SH-SY5Y (cell line): ENCODE results near the gene MARVELD3.

ENCODE experiments used
- GATA2 ChIP-seq: IDR thresholded peaks from 2 replicates; pipeline ENCODE4 v1.6.1; 2011; ENCODE audit warnings: mild to moderate bottlenecking, low read depth, low read length
- GATA3 ChIP-seq: IDR thresholded peaks from 2 replicates; pipeline ENCODE4 v1.6.1; 2011; ENCODE audit warnings: low read depth, mild to moderate bottlenecking, low read length, moderate library complexity

Gene MARVELD3, protein sequence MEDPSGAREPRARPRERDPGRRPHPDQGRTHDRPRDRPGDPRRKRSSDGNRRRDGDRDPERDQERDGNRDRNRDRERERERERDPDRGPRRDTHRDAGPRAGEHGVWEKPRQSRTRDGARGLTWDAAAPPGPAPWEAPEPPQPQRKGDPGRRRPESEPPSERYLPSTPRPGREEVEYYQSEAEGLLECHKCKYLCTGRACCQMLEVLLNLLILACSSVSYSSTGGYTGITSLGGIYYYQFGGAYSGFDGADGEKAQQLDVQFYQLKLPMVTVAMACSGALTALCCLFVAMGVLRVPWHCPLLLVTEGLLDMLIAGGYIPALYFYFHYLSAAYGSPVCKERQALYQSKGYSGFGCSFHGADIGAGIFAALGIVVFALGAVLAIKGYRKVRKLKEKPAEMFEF

DNA sequence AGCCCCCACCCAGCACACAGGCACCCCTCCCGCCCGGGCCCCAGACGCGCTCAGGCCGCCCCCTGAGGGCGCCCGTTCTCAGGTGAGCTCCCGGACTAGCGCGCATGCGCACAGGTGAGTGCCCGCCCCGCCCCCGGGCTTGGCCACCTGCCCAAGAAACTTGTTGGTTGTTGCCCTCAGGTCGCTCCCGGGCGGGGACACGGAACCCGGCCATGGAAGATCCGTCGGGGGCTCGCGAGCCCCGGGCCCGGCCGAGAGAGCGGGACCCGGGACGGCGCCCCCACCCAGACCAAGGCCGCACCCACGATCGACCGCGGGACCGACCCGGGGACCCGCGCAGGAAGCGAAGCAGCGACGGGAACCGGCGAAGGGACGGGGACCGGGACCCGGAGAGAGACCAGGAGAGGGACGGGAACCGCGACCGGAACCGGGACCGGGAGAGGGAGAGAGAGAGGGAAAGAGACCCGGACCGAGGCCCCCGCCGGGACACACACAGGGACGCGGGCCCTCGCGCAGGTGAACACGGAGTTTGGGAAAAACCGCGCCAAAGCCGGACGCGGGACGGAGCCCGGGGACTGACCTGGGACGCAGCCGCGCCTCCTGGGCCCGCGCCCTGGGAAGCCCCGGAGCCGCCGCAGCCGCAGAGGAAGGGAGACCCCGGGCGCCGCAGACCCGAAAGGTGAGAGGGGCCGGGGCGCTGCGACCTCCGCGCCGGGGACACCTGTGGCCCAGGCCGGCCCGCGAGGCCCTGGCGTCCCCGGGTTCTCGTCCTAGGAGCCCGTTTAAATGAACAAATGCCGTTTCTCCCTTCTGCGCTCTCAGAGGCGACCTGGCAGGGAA is at the start of gene MARVELD3:
Gene MARVELD3, plus strand, starts transcription at position 167 of the 840 bp plus-strand sequence. Its CDS starts 46 bp downstream, at position 213.
- no peak for TF ChIP-seq GATA3
- TF ChIP-seq GATA2: no peak

DNA sequence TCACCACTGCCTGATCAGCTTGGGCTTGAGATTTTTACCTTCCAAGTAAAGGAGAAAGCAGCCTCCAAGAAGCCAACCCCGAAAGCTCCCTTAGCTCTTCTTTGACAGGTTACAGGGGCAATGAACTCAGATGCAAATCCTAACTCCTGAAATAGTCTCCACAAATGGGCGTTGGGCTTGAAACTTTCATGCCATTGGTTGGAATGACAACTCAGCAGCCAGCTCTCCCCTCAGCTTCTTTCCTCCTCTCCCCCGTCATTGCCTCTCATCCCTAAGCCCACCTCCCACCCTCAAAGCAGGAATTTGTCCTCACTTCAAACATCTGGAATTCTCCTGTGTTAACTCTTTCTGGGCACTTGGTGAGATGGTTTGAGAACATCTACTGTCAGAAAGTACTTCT is 49.0 kb upstream of the MARVELD3 start, which contains the start of gene TAT:
Gene TAT, minus strand, starts transcription at position 122 of the 400 bp plus-strand sequence. CDS start 677 bp downstream, outside the sequence.
- TF ChIP-seq GATA2 (no peak), GATA3 (no peak)

DNA sequence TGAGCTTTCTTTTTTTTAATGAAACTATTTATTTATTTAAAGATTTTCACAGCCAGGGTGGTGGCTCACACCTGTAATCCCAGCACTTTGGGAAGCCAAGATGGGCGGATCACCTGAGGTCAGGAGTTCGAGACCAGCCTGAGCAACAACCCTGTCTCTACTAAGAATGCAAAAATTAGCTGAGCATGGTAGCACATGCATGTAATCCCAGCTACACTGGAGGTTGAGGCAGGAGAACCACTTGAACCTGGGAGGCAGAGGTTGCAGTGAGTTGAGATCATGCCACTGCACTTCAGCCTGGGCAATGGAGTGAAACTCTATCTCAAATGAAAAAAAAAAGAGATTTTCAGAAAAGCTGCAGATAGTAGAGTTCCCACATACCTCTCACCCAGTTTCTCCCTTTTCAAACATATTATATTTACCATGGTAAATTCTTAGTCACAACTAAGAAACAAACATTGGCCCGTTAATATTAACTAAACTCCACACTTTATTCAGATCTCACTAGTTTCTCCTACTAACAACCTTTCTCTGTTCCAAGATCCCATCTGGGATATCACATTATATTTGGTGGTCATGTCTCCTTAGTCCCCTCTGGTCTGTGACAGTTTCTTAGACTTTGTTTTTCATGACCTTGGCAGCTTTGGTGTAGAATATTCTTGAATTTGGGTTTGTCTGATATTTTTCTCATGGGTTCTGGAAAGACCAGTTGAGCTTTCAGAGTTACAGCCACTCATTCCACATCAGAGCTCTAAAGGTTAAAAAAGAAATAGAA is 41.3 kb upstream of the MARVELD3 start:
- TF ChIP-seq GATA3 (no peak), GATA2 (no peak)

DNA sequence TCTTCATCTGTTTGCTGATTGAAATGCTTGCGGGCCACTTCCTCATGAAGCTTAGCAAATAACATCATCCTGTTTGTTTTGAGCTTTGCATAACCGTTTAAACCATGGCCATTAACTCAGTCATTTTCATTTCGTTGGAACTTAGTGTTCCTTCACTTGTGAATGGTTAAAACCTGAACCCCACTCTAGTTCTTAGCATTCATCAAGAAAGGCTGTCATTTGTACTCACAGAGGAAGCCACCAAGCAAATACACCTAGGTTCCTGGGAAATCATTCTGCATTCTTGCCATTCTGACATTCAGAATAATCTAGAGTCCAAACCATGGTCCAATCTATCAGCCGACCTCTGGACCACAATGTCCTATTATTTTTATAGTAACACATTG is 40.7 kb upstream of the MARVELD3 start:
- TF ChIP-seq GATA3: no peak
- no peak for TF ChIP-seq GATA2

DNA sequence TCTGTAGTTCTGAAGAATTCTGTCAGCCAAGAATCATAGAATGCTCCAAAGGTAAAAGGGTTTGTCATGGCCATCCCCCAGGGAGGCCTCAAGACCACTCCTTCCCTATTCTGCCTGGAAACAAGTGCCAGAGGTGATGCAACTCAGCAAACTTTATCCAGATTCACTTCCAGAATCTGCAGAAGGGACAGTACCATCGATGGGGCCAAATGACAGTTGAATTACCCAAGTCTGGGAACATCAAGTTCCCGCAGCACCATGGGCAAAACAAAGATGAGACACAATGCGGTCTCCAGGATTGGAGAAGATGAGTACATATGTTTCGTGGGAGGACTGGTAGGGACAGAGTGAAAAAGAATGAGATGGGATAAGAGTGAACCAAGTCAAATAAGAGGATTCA is 35.4 kb upstream of the MARVELD3 start:
- no peak for TF ChIP-seq GATA2
- TF ChIP-seq GATA3: no peak

DNA sequence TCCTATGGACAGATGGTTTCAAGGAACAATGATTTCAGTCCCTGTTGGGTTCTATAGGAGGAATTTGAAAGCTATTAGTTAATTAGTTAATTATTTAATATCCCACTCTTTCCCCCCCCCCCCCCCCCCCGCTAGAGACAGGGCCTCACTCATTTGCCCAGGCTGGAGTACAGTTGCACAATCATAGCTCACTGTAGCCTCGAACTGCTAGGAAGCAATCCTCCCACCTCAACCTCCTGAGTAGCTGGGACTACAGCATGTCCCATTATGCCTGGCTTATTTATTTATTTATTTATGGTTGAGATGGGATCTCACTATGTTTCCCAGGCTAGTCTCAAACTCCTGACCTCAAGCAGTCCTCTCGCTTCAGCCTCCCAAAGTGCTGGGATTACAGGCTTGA is 34.1 kb upstream of the MARVELD3 start:
- TF ChIP-seq GATA2: no peak
- no peak for TF ChIP-seq GATA3

DNA sequence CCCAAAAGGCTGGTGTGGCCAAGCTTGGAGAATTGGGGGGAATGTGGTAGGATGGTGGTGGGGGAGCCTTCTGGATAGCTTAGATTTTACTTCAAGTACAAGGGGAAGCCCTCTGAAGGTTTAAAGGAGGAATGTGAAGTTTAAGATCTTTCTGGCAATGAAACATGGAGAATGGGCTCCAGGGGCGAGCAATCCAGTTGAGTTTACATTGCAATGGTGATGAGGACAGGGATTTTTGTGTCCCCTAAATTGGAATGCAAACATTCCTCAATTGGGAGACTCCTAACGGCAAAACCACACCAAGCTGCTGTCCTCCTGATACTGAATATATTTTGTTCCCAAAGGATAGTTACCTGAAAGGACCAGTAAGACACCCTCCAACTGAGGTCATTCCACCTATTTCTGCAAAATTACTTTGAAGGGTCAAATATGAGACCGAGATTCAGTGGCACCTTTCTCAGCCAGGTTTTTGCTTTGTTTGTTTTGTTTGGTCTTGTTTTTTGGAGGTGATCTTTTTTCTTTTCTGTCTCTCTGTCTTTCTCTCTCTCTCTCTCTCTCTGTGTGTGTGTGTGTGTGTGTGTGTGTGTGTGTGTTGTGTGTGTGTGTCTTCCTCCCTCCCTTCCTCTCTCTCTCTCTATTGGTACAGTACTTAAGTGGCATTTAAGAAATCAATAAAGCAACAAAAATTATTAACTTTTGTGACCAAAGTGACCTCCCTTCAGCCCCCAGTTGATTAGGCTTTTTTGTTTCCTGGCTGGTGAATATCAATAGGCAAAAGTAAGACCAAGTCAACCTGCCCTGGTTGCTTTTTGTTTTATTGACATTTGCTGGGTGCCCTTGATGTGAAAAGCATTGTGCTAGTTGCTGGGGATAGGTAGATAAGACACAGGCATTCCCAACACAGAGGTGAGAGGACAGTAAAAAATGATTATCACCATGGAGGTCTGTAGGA is 32.7 kb upstream of the MARVELD3 start:
- TF ChIP-seq GATA3 (no peak), GATA2 (no peak)

DNA sequence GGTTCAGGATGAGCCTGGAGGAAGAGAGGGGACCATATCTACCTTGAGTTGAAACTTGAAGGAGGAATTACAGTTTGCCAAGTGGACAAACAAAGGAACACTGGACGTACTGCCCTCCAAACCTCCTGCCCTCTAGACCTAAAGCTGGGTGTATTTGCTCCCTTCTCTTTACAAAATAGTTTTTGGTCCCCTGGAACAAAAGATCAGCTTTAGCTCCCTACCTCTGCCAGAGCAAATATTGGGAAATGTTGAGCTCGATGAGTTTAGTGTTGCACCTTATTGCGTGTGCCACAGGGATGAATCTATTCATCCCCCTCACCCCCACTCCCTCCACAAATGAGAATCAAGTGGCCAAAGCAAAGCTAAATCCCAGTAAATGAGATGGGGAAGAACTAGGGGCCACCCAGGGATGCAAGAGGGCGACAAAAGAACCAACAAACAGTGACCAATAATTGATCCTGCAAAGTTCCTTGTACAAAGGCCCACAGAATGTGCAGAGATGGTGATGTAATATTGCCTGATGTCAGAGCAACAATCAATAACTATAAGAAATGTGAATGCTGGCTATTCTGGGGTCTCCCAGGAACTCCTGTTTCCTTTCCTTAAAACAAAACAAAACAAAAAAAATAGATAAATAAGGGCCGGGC is 31.9 kb upstream of the MARVELD3 start:
- TF ChIP-seq GATA3 (no peak), GATA2 (no peak)

DNA sequence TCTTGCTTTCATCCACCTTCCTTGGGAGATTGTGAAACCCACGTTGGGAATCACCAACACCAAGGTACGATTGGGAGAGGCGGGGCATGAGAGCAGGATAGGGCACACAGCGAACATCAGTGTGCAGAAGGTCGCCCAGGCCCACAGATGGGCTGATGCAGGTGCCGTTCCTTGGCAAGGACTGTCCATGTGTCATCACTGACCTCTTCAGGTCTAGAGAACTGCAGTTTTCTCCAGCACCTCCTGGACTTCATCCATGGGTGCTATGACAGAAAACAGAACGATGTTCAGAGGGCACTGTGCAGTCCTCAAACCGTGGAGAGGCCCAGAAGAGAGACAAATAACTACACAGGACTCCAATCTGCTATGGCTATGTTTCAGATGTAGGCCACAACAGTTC is 25.2 kb upstream of the MARVELD3 start:
- TF ChIP-seq GATA2 (no peak), GATA3 (no peak)

DNA sequence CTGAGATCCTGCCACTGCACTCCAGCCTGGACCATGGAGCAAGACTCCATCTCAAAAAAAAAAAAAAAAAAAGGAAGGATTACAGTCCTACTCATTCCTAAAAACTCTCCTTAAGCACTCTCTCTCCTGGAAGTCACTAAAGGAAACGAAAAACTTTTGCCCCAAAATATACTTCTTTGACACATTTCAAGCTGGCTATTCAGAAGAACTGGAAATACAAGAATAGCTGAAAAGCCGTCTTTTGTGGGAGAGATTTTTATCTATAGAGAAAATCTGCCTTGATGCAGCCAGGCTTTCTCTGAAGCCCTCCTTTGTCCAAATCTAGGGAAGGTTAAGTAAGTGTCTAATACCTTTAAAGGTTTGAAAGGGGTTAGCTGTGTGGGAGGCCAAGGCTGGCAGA is 16.9 kb upstream of the MARVELD3 start:
- TF ChIP-seq GATA2: no peak; the same call in 1 of the 2 replicates
- no peak for TF ChIP-seq GATA3

DNA sequence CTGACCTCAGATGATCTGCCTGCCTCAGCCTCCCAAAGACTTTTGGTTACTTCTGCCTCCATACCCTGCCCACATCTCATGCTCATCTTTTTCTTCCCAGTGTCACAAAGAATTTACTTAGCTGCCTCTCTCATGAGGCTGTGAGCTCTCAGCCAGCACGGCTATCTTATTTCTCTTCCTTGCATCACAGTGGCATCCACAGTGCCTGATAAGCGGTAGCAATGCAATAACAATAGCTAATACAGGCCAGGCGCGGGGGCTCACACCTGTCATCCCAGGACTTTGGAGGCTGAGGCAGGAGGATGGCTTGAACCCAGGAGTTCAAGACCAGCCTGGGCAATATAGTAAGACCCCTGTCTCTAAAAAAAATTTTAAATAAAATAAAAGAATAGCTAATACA is 15.5 kb upstream of the MARVELD3 start:
- no peak for TF ChIP-seq GATA3
- no peak for TF ChIP-seq GATA2
